LoVo (cell line): ENCODE data around the gene COX5B.
"Not testable (repeated sequence)": the region's sequence is repeated elsewhere in the genome, so short reads cannot be mapped to it uniquely, and the experiment has no call there.

Experiments
- DNase-seq: peaks from one replicate; pipeline ENCODE4 v3.0.0-alpha.2; 2016; ENCODE audit warnings: low spot score

The COX5B gene

GRCh38 chr2:97654309-97654708, 8.4 kb downstream of the COX5B start:
- DNase-seq = no peak

DNA sequence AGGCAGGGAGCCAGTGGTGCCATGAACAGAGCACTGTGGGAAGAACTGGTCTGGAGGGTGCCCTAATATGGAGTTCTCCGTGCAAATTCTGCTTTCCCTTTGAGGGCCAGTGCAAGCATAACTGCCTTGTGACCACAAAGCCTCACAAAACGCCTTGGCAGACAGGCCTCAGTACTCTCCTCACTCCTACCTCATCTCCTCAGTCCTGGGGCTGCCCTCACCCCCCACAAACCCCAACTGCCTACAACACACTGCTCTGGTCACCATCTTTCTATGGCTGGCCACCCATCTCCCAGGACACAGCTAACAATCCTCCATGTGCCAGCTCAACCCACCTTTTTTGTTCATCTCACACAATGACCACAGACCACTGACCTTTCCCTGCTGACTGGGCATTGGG, 8.9 kb downstream of the COX5B start:
- no peak for DNase-seq

GRCh38 chr2:97656129-97656755, 10.4 kb downstream of the COX5B start:
- DNase-seq = no peak

DNA sequence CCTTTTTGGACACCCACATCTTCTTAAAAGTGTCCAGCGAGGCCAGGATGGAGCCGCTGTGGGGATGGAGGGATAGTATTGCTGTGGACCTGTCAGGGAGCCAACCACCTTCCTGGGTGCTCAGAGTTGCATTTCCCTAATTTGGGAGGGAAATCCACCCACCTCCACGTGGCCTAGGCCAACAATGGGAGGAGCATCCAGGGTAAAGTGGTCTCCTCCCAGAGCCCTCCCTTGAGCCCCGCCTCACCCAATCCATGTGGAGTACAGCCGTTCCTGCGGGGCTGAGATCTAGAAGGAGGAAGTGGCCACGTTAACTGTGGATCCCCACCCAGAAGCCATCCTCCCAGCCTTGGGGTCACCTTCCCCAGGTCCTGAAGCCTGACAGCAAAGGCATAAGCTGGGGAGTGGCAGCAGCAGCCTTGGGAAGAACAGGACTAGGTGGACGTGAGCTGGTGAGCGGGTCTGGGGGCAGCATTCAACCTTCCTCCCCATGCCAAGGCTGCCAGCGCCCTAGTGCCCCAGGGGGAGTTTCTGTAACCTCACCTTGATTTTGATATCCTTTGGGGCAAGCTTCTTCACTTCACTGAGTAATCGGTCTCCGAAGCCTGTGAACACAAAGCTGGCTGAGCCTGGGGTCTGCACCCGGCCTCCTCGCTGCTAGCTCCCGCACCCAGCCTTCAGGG, 11.2 kb downstream of the COX5B start:
- DNase-seq = no peak

DNA sequence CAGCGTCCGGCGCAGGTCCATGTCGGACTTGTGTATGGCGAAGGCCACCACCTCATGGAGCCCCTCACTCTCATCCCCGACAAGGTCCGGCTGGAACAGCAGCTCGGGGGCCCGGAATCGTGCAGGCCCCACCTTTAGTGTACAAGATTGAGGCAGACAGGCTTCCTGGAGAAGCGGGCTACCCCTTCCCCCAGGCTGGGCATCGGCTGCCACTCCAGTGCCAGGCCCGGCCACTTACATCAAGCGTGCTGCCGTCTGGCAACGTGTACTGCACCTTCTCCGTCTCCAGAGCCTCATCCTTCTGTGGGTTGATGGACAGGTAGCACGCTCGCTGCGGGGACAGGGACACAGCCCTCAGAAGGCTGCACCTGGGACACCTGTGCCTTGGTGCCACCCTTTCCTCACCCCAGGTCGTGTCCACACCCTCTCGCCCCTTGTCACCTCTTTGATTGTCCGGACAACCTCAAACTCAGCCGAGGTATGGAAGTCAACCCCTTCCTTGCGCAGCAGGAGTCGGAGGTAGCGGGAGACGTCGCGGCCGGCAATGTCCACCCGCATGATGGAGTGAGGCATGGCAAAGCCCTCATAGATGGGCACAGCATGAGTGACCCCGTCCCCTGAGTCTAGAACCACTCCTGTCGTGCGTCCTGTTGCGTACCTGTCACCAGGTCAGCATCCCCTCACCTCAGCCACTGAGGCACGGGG, 12.3 kb downstream of the COX5B start:
- DNase-seq = no peak

GRCh38 chr2:97658691-97659157, 12.9 kb downstream of the COX5B start:
- no peak for DNase-seq

DNA sequence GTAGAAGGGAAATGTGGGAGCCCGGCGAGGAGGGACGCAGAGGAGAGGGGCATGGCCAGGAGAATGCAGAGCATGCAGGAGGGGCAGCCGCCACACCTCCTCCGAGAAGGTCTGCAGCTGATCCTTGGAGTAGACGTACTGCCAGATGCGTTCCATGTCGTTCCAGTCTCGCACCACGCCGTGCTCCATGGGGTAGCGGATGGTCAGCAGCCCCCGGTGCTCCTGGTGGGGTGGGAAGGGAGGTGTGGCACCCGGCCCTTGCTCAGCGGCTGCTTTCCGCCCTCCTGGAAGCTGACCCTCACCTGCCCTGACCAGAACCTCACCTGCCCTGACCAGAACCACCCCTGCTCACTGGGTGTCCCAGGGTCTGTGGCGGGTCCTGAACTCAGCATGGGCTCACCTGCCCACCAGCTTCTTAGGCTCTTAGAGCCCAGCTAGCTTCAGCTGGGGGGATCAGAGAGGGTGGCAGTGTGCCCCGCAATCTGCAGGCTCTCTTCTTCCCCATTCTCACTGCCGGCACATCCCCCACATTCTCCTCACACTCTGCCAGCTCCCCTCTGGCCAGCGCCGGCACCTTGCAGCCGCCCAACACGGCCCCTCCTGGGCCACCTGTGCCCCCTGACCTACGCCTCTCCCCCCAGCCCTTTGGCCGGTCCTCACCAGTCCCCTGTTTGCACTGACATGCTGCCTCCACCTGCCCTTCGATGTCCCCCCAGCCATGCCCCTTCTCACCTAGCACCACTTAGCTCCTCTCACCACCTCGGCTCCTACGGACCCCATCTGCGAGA, 13.6 kb downstream of the COX5B start:
- no peak for DNase-seq

DNA sequence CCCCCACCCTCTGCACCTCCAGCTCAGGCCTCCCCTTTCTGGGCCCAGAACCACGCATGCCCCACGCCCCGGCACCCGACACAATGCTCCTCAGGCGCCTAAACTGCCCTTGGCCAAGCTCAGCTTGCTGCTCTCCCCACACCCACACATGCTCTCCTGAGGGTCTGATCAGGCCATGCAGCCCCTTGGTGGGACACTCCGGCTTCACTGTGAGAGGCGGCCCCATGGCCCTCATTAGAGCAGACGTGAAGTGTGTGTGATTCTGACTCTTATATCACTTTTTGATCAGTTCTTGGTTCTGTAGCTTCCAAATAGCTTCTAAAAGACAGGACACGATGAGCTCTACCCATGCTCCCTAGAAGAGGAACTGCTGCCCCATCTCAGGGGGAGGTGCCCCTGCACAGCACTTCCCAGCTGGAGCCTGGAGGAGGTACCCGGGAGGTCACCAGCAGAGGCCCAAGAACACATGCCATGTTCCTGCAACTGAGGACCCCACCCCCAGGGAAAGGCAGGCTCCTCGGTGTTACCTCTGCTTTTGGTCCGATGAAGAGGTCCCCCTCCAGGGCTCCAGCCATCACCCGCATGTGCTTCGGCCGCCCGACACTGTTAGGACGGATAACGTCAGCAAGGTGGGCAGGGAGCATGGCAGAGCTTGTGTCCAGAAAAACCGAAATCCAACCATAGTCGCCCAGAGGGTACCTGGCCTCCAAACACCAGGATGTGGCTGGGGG, 14.3 kb downstream of the COX5B start:
- no peak for DNase-seq

DNA sequence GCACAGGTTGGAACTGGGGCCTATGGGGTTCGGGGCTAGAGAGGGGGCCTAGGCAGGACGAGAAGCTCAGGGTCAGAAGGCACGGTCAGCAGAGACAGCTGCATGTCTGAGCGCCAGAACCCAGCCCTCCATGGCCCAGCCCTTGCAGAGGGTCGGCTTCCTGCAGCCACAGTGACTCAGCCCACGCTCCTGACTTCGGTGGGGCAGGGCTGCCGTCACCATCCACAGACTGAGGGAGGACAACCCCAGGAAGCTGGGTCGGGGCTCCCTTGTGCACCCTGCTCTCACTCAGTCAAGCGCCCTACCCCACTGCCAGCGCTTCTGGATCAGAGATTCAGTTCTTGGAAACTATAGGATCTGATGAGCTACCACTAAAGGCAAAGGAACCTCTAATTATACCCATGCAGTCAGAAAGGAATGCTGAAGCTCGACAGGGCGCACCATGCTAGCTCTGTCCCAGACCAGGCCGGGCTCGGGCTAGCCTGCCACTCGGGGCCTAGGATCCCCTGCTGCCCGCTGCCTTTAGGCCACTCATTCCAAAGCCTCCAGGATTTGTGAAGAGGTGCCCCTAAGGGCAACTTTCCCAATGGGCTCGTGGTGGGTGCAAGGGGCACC, 15.0 kb downstream of the COX5B start:
- no peak for DNase-seq

DNA sequence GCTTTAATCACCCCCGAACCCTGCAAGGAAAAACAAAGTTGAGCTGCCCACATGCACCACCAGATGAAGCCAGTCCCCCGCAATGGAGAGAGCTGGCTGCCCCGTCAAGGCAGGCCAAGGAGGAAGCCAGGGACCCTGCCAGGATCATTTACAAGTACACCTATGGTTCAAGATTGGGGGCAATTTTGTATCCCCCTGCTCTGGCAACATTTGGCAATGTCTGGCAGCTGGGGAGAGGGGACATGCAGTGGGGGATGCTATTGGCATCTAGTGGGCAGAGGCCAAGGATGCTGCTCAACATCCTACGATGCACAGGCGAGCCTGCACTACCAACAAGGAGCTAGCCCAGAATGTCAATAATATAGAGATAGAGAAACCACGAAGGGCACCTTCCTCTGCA, 16.1 kb downstream of the COX5B start:
- DNase-seq = no peak

GRCh38 chr2:97662386-97662894, 16.6 kb downstream of the COX5B start:
- DNase-seq = no peak

GRCh38 chr2:97662895-97663625, 17.2 kb downstream of the COX5B start:
- peak; percentile 66 for DNase-seq

DNA sequence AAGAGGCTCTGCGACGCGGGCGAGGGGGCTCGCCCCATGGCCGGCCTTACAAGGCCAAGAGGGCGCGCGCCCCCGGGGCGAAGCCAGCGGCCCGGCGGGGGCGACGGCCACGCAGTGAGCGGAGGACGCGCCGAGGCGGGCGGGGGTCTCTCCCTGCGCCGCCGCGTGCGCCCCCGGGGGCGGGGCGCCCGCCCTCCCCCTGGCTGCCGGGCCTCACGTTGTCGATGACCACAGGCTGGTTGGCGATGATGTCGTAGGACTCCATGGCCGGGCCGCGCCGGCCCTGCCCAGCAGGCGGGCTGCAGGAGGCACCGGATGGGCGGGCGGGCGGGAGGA, 17.7 kb downstream of the COX5B start:
- DNase-seq = no peak

- peak; percentile 99 for DNase-seq
Observed at GRCh38 chr2:97663962-97664635, 18.2 kb downstream of the COX5B start, which contains the start of gene ACTR1B. TSS of gene ACTR1B (minus strand) at chr2:97664044. CDS start at chr2:97663890, 154 bp downstream.

DNA sequence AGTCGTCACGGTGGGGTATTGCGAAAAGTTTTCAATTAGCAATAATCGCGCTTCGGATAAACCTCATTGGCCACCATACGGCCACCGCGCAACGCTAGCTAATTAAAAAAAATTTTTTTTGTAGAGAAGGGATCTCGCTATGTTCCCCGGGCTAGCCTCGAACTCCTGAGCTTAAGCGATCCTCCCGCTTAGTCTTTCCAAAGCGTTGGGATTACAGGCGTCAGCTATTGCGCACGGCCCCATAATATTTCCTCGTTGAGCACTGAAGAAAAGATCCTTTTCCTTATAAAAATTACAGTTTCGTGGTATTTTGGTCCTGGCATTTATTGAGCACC, 18.7 kb downstream of the COX5B start:
- DNase-seq = no peak

- no peak for DNase-seq
Observed at GRCh38 chr2:97669448-97669847, 23.6 kb downstream of the COX5B start, which contains the start of gene C2orf92. TSS of gene C2orf92 (plus strand) at chr2:97669713. CDS start at chr2:97669789, 76 bp downstream.

- no peak for DNase-seq
Observed at GRCh38 chr2:97670471-97670870, 24.6 kb downstream of the COX5B start.

DNA sequence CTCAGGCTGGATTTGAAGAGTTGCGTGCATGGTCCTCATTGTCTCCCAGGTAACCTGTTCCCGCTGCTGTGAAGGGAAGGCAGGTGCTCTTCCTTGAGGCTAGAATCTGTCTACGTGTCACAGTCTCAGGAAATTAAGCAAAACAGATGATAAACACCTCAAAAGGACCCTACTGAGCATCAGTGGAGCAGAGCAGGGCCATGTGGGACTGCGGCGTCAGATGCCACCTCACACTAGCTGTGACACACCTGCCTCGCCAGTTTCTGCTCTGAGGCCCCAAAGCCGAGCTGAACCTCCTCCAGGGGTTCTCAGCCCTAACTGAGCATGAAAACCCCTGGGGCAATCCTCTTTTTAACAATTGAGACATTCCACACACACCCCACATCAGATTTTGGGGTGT, 25.7 kb downstream of the COX5B start:
- DNase-seq = no peak

- DNase-seq = not testable (repeated sequence)
Observed at GRCh38 chr2:97672606-97673140, 26.8 kb downstream of the COX5B start.
